Uterus (tissue), 4 donors: ENCODE data around the gene ROBO2. TPM values are rescaled to one million over a fixed set of nuclear protein-coding genes. Genes with fewer than 3 reads are reported as not detected.

Experiments
- DNase-seq, 2 donors: peaks; one replicate each; pipeline ENCODE4 v3.0.0-alpha.2; 2019 to 2020
- H3K27ac ChIP-seq, 2 donors: fragments of 200-600 bp; sonication (generic); 1 replicate in 1 of 2; 2 replicates in 1 of 2; pipeline ENCODE4 v1.5.1; 2016 to 2018
- H3K27me3 ChIP-seq, 2 donors: fragments of 200-600 bp; sonication (generic); one replicate each; pipeline ENCODE4 v1.5.1; 2018 to 2019; ENCODE audit warnings: control low read depth in 1 of 2
- H3K36me3 ChIP-seq, 2 donors: fragments of 200-600 bp; sonication (generic); one replicate each; pipeline ENCODE4 v1.5.1; 2019; ENCODE audit warnings: control low read depth in 1 of 2
- H3K4me1 ChIP-seq, 2 donors: fragments of 200-600 bp; sonication (generic); one replicate each; pipeline ENCODE4 v1.5.1; 2018 to 2019; ENCODE audit warnings: control low read depth in 1 of 2
- H3K4me3 ChIP-seq, 2 donors: fragments of 200-600 bp; sonication (generic); 1 replicate in 1 of 2; 2 replicates in 1 of 2; pipeline ENCODE4 v1.5.1; 2018 to 2019; ENCODE audit warnings: mild to moderate bottlenecking in 1 of 2
- H3K9me3 ChIP-seq, 2 donors: fragments of 200-600 bp; sonication (generic); one replicate each; pipeline ENCODE4 v1.5.1; 2019; ENCODE audit warnings: control low read depth in 1 of 2
- POLR2A ChIP-seq, 2 donors: fragments of 450-650 bp; IDR thresholded peaks; one replicate each; pipeline ENCODE4 v1.6.1; 2016; ENCODE audit warnings: antibody characterized with exemption in 2 of 2, mild to moderate bottlenecking in 1 of 2, moderate library complexity in 1 of 2
- intact Hi-C: fragments of 100-400 bp; cut with DNase I; formaldehyde crosslinking; loops from one replicate; pipeline ENCODE4 v1.15.1; 2023; ENCODE audit warnings: low total_unique reads
- total RNA-seq, 4 donors: library from RNA; depleted of rRNA in 3 of 4; stranded (reverse); fragments of >200 nt in 3 of 4; gene quantifications; one replicate each; pipeline versions ENCODE4 v1.1.0 to v1.2.4, GENCODE V29; 2014 to 2023
- TF ChIP-seq, protein P1 (sequence below), 4 experiments: fragments of 200-600 bp in 2 of 4; fragments of 450-650 bp in 2 of 4; sonication (generic) in 2 of 4; IDR thresholded peaks; one replicate each; pipeline ENCODE4 v1.5.1; 2016 to 2019; ENCODE audit warnings: antibody characterized with exemption in 4 of 4, mild to moderate bottlenecking in 2 of 4, moderate library complexity in 1 of 4
- donor health status: DM: yes; HTN: yes; CAD: no.

ROBO2 gene
- total RNA-seq, 4 donors from 2014 or later = 0.26 to 51.3 (median 0.49) TPM; not detected in 1

DNA sequence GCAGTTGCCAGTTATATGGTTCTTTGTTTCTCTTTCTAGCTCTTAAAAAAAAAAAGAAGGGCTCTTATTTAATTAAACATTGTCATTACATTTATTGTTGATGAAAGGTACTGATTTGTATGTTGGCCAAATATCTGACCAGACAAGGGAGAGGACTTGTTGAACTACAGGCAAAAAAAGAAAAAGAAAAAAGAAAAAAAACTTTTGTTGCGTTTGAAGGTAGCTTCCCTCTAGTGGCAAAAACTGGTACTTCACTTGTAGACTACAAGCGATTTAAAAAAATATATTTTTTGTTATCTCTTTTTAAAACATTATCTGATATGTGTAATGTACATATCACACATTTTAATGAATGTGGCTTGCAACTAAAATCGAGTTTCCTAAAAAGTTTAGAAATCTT, 280.6 kb downstream of the ROBO2 start:
- H3K27ac ChIP-seq = no peak overlapping the region
- TF ChIP-seq, protein P1, sequence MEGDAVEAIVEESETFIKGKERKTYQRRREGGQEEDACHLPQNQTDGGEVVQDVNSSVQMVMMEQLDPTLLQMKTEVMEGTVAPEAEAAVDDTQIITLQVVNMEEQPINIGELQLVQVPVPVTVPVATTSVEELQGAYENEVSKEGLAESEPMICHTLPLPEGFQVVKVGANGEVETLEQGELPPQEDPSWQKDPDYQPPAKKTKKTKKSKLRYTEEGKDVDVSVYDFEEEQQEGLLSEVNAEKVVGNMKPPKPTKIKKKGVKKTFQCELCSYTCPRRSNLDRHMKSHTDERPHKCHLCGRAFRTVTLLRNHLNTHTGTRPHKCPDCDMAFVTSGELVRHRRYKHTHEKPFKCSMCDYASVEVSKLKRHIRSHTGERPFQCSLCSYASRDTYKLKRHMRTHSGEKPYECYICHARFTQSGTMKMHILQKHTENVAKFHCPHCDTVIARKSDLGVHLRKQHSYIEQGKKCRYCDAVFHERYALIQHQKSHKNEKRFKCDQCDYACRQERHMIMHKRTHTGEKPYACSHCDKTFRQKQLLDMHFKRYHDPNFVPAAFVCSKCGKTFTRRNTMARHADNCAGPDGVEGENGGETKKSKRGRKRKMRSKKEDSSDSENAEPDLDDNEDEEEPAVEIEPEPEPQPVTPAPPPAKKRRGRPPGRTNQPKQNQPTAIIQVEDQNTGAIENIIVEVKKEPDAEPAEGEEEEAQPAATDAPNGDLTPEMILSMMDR (IDR thresholded peaks at IDR 0.05) = peak in 3 of 4 experiments; percentile 6 to 40 (median 22)
- no peak for TF ChIP-seq POLR2A (IDR thresholded peaks at IDR 0.05)
- intact Hi-C loops = no loop called here
- no peaks in the 10 kb centered on the region for H3K27me3 ChIP-seq
- no peaks in the 10 kb centered on the region for H3K36me3 ChIP-seq
- H3K4me1 ChIP-seq = no peaks in the 10 kb centered on the region
- H3K4me3 ChIP-seq = no peak overlapping the region
- no peaks in the 10 kb centered on the region for H3K9me3 ChIP-seq
- DNase-seq = no peak

GRCh38 chr3:77321646-77322045, 281.7 kb downstream of the ROBO2 start:
- no peak for DNase-seq
- Histone ChIP-seq H3K27ac (no peak overlapping the region), H3K4me3 (no peak overlapping the region), H3K4me1 (no peaks in the 10 kb centered on the region), H3K36me3 (no peaks in the 10 kb centered on the region), H3K9me3 (no peaks in the 10 kb centered on the region), H3K27me3 (no peaks in the 10 kb centered on the region)
- intact Hi-C loops = no loop called here
- no peak for TF ChIP-seq POLR2A (IDR thresholded peaks at IDR 0.05)
- TF ChIP-seq, protein P1 (IDR thresholded peaks at IDR 0.05) = no peak

GRCh38 chr3:77323626-77324025, 283.7 kb downstream of the ROBO2 start:
- TF ChIP-seq, protein P1 (IDR thresholded peaks at IDR 0.05) = no peak
- no peak for TF ChIP-seq POLR2A (IDR thresholded peaks at IDR 0.05)
- H3K27ac ChIP-seq = no peak overlapping the region
- no peak overlapping the region for H3K4me3 ChIP-seq
- no peaks in the 10 kb centered on the region for H3K4me1 ChIP-seq
- no peaks in the 10 kb centered on the region for H3K9me3 ChIP-seq
- no peaks in the 10 kb centered on the region for H3K36me3 ChIP-seq
- DNase-seq = no peak
- intact Hi-C loops = no loop called here
- no peaks in the 10 kb centered on the region for H3K27me3 ChIP-seq

DNA sequence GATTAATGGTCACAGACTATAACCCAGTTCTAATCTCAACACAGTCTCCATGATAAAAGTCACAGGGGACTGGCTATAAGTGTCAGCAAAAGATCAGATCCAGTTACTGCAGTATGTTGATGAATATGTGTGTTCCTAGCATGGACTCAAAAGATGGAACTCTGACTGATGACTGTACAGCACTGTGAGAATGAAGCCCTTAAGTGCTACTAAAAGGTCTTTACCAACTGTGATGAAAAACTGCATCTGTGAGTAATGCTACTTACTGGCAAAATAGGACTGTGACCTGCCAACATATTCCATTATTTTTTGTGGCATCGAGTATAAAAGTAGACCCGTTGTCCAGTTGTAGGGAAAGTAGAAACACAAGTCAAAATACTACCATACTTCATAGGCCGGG, 284.2 kb downstream of the ROBO2 start:
- H3K27me3 ChIP-seq = no peaks in the 10 kb centered on the region
- H3K9me3 ChIP-seq = no peaks in the 10 kb centered on the region
- H3K4me3 ChIP-seq = no peak overlapping the region
- TF ChIP-seq POLR2A (IDR thresholded peaks at IDR 0.05) = no peak
- TF ChIP-seq, protein P1 (IDR thresholded peaks at IDR 0.05) = no peak
- H3K27ac ChIP-seq = no peak overlapping the region
- intact Hi-C loops = no loop called here
- DNase-seq = no peak
- H3K4me1 ChIP-seq = no peaks in the 10 kb centered on the region
- H3K36me3 ChIP-seq = no peaks in the 10 kb centered on the region

GRCh38 chr3:77325280-77325679, 285.4 kb downstream of the ROBO2 start:
- no peak for DNase-seq
- TF ChIP-seq, protein P1 (IDR thresholded peaks at IDR 0.05) = no peak
- TF ChIP-seq POLR2A (IDR thresholded peaks at IDR 0.05) = no peak
- Histone ChIP-seq H3K27ac (no peak overlapping the region), H3K27me3 (no peaks in the 10 kb centered on the region), H3K36me3 (no peaks in the 10 kb centered on the region), H3K4me1 (no peaks in the 10 kb centered on the region), H3K9me3 (no peaks in the 10 kb centered on the region), H3K4me3 (no peak overlapping the region)
- intact Hi-C loops = no loop called here
